ENCODE measurements around the gene PTTG1IP. TPM values are rescaled to one million over a fixed set of nuclear protein-coding genes. Genes with fewer than 3 reads are reported as not detected.

The PTTG1IP gene
- total RNA-seq, 4 donors from 2014 or later = 175 to 328 (median 234) TPM

DNA sequence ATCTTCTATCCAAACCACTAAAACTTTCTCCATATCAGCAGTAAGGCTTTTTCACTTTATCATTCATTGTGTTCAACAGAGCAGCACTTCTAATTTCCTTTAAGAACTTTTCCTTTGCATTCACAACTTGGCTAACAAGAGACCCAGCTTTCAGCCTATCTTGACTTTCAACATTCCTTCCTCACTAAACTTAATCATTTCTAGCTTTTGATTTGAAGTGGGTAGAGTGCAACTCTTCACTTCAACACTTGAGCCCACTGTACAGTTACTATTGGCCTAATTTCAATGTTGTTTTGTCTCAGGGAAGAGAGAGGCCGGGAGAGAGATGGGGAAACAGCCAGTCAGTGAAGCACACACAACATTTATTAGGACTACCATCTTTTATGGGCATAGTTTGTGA is 73.8 kb downstream of the PTTG1IP start:
- H3K27me3 ChIP-seq = no peaks in the 10 kb centered on the region
- peaks cover 4 to 42% (median 23%) of the 10 kb centered on the region in 4 donors for H3K4me1 ChIP-seq
- no peak for DNase-seq (ENCODE audit: low spot score in 2 of 2)
- peaks cover 0 to 27% (median 0%) of the 10 kb centered on the region in 3 donors for H3K36me3 ChIP-seq
- 39 to 60% methylated on average over 1 of the region's 1 CpG for WGBS, 2 donors
- H3K9me3 ChIP-seq = no peaks in the 10 kb centered on the region
- no peak overlapping the region for H3K4me3 ChIP-seq
- no peak overlapping the region for H3K27ac ChIP-seq
- TF ChIP-seq, protein P1, sequence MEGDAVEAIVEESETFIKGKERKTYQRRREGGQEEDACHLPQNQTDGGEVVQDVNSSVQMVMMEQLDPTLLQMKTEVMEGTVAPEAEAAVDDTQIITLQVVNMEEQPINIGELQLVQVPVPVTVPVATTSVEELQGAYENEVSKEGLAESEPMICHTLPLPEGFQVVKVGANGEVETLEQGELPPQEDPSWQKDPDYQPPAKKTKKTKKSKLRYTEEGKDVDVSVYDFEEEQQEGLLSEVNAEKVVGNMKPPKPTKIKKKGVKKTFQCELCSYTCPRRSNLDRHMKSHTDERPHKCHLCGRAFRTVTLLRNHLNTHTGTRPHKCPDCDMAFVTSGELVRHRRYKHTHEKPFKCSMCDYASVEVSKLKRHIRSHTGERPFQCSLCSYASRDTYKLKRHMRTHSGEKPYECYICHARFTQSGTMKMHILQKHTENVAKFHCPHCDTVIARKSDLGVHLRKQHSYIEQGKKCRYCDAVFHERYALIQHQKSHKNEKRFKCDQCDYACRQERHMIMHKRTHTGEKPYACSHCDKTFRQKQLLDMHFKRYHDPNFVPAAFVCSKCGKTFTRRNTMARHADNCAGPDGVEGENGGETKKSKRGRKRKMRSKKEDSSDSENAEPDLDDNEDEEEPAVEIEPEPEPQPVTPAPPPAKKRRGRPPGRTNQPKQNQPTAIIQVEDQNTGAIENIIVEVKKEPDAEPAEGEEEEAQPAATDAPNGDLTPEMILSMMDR (IDR thresholded peaks at IDR 0.05) = no peak
- TF ChIP-seq POLR2A (IDR thresholded peaks at IDR 0.05) = no peak
- TF ChIP-seq EP300 (IDR thresholded peaks at IDR 0.05) = no peak

Other genes starting within 250 kb of the PTTG1IP start
- not detected for gene KRTAP10-9, start 246.6 kb downstream of the PTTG1IP start, total RNA-seq
- not detected for gene KRTAP10-10, start 236.3 kb downstream of the PTTG1IP start, total RNA-seq
- gene KRTAP10-11, start 227.3 kb downstream of the PTTG1IP start, total RNA-seq = not detected
- gene KRTAP12-4, start 219.0 kb downstream of the PTTG1IP start, total RNA-seq = not detected
- not detected for gene KRTAP12-3, start 215.8 kb downstream of the PTTG1IP start, total RNA-seq
- gene KRTAP12-2, start 206.8 kb downstream of the PTTG1IP start, total RNA-seq = not detected
- not detected for gene KRTAP12-1, start 191.5 kb downstream of the PTTG1IP start, total RNA-seq
- gene KRTAP10-12, start 176.5 kb downstream of the PTTG1IP start, total RNA-seq = not detected
- gene TSPEAR, start 162.1 kb downstream of the PTTG1IP start, total RNA-seq = not detected
- 100 to 1,000 TPM in 2 of 4 donors, 10 to 100 TPM in 2; 89.4 to 165 (median 99.3) TPM for gene UBE2G2, start 71.9 kb downstream of the PTTG1IP start, total RNA-seq
- 10 to 100 TPM; 59.9 to 70.8 (median 62.1) TPM for gene SUMO3, start 55.6 kb downstream of the PTTG1IP start, total RNA-seq
- 10 to 100 TPM; 32.7 to 87.3 (median 56.2) TPM for gene ITGB2, start 47.2 kb upstream of the PTTG1IP start, total RNA-seq
- 10 to 100 TPM in 2 of 4 donors, 1 to 10 TPM in 2; 3.7 to 19.8 (median 13.3) TPM for gene SLX9, start 66.3 kb upstream of the PTTG1IP start, total RNA-seq
- 10 to 100 TPM; 18.2 to 57.6 (median 32.0) TPM for gene ADARB1, start 200.9 kb upstream of the PTTG1IP start, total RNA-seq

Measured in tibial nerve (tissue), 4 donors.